Measurements from ENCODE around the gene ZNF81.
"Not testable (repeated sequence)": the region's sequence is repeated elsewhere in the genome, so short reads cannot be mapped to it uniquely, and the experiment has no call there.

The ZNF81 gene

DNA sequence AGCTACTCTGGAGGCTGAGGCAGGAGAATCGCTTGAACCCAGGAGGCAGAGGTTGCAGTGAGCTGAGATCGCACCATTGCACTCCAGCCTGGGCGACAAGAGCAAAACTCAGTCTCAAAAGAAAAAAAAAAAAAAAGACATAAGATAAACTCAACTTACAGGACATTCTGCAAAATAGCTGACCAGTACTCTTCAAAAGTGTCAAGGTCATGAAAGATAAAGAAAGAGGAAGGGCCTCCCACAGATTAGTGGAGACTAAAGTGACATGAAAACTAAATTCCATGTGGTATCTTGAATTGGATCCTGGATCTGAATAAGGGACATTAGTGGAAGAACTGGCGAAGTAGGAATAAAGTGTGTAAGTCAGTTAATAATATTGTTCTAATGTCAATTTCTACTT is 103.7 kb downstream of the ZNF81 start:
- TF ChIP-seq, protein P1, sequence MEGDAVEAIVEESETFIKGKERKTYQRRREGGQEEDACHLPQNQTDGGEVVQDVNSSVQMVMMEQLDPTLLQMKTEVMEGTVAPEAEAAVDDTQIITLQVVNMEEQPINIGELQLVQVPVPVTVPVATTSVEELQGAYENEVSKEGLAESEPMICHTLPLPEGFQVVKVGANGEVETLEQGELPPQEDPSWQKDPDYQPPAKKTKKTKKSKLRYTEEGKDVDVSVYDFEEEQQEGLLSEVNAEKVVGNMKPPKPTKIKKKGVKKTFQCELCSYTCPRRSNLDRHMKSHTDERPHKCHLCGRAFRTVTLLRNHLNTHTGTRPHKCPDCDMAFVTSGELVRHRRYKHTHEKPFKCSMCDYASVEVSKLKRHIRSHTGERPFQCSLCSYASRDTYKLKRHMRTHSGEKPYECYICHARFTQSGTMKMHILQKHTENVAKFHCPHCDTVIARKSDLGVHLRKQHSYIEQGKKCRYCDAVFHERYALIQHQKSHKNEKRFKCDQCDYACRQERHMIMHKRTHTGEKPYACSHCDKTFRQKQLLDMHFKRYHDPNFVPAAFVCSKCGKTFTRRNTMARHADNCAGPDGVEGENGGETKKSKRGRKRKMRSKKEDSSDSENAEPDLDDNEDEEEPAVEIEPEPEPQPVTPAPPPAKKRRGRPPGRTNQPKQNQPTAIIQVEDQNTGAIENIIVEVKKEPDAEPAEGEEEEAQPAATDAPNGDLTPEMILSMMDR (IDR thresholded peaks at IDR 0.05; ENCODE audit: low read length) = no peak
- TF ChIP-seq EZH2 (IDR thresholded peaks at IDR 0.05; ENCODE audit: borderline replicate concordance, low read length) = no peak
- Histone ChIP-seq H3K27me3 (ENCODE audit: insufficient read depth, low read length) (no peaks in the 10 kb centered on the region), H4K20me1 (ENCODE audit: insufficient read depth, low read length) (no peaks in the 10 kb centered on the region), H2AFZ (ENCODE audit: low read length) (no peak overlapping the region), H3K79me2 (ENCODE audit: insufficient read depth, low read length) (no peaks in the 10 kb centered on the region), H3K9me3 (ENCODE audit: low read length) (0 out of 2 replicates have a peak, but pooled peaks cover 2% of the 10 kb centered on the region), H3K4me2 (ENCODE audit: low read length) (no peak overlapping the region), H3K9me2 (ENCODE audit: low read depth, low read length) (no peaks in the 10 kb centered on the region), H3F3A (ENCODE audit: insufficient read depth, low read length) (no peaks in the 10 kb centered on the region), H3K36me3 (ENCODE audit: insufficient read depth, low read length) (no peaks in the 10 kb centered on the region), H3K9ac (ENCODE audit: low read length) (no peak overlapping the region), H3K4me3 (ENCODE audit: low read depth, low read length, poor library complexity, severe bottlenecking) (no peak overlapping the region), H3K27ac (ENCODE audit: low read depth, low read length, poor library complexity, severe bottlenecking) (no peak overlapping the region), H3K4me1 (ENCODE audit: insufficient read depth, low read length, severe bottlenecking) (peaks cover 17% of the 10 kb centered on the region)

DNA sequence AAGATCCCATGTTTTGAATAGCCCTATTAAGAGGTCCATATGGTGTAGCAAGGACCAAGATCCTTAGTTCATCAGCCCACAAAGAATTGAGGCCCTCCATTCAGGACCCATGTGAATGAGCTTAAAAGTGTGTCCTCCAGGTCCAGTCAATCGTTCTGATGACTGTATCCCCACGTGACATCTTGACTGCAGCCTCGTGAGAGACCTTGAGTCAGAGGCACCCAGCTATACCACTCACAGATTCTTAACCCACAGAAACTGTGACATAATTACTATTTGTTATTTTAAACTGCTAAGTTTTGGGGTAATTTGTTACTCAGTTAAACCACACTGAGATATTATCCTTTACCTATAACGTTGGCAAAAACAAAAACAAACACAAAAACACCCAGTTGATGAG is 104.7 kb downstream of the ZNF81 start:
- 0 out of 2 replicates have a peak, but pooled peaks cover 2% of the 10 kb centered on the region for H3K9me3 ChIP-seq (ENCODE audit: low read length)
- H3K79me2 ChIP-seq (ENCODE audit: insufficient read depth, low read length) = no peaks in the 10 kb centered on the region
- H3K4me3 ChIP-seq (ENCODE audit: low read depth, low read length, poor library complexity, severe bottlenecking) = no peak overlapping the region
- H3K27ac ChIP-seq (ENCODE audit: low read depth, low read length, poor library complexity, severe bottlenecking) = no peak overlapping the region
- no peaks in the 10 kb centered on the region for H4K20me1 ChIP-seq (ENCODE audit: insufficient read depth, low read length)
- no peaks in the 10 kb centered on the region for H3K36me3 ChIP-seq (ENCODE audit: insufficient read depth, low read length)
- H3K4me1 ChIP-seq (ENCODE audit: insufficient read depth, low read length, severe bottlenecking) = peaks cover 7% of the 10 kb centered on the region
- H3K27me3 ChIP-seq (ENCODE audit: insufficient read depth, low read length) = no peaks in the 10 kb centered on the region
- no peak overlapping the region for H3K9ac ChIP-seq (ENCODE audit: low read length)
- H3F3A ChIP-seq (ENCODE audit: insufficient read depth, low read length) = no peaks in the 10 kb centered on the region
- no peak overlapping the region for H2AFZ ChIP-seq (ENCODE audit: low read length)
- H3K9me2 ChIP-seq (ENCODE audit: low read depth, low read length) = no peaks in the 10 kb centered on the region
- TF ChIP-seq, protein P1 (IDR thresholded peaks at IDR 0.05; ENCODE audit: low read length) = no peak
- no peak for TF ChIP-seq EZH2 (IDR thresholded peaks at IDR 0.05; ENCODE audit: borderline replicate concordance, low read length)
- no peak overlapping the region for H3K4me2 ChIP-seq (ENCODE audit: low read length)

DNA sequence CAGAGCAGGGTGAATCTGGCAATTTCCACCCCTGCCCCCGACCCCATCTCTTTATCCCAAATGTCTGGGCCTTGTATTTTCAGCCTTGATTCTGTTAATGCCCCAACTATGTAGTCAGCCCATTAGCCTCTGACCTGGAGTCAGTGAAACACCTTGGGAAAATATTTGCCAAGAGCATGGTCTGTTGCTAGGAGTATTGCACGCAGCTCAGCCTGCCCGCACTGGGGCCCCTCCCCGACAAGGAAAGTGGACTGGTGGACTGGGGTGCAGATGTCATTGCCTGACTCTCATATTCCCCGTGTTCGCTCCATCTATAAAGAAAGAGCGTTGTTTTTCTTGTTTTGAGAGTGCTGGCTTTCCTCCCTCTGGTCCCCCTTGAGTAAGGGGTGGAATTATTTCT is 118.6 kb downstream of the ZNF81 start:
- not testable (repeated sequence) for H3K4me3 ChIP-seq (ENCODE audit: low read depth, low read length, poor library complexity, severe bottlenecking); H3K9me3 ChIP-seq (ENCODE audit: low read length); H3F3A ChIP-seq (ENCODE audit: insufficient read depth, low read length); H2AFZ ChIP-seq (ENCODE audit: low read length); H3K4me2 ChIP-seq (ENCODE audit: low read length); H3K9ac ChIP-seq (ENCODE audit: low read length); H3K79me2 ChIP-seq (ENCODE audit: insufficient read depth, low read length); H3K27me3 ChIP-seq (ENCODE audit: insufficient read depth, low read length); H4K20me1 ChIP-seq (ENCODE audit: insufficient read depth, low read length); H3K36me3 ChIP-seq (ENCODE audit: insufficient read depth, low read length); H3K4me1 ChIP-seq (ENCODE audit: insufficient read depth, low read length, severe bottlenecking); H3K9me2 ChIP-seq (ENCODE audit: low read depth, low read length); H3K27ac ChIP-seq (ENCODE audit: low read depth, low read length, poor library complexity, severe bottlenecking)

DNA sequence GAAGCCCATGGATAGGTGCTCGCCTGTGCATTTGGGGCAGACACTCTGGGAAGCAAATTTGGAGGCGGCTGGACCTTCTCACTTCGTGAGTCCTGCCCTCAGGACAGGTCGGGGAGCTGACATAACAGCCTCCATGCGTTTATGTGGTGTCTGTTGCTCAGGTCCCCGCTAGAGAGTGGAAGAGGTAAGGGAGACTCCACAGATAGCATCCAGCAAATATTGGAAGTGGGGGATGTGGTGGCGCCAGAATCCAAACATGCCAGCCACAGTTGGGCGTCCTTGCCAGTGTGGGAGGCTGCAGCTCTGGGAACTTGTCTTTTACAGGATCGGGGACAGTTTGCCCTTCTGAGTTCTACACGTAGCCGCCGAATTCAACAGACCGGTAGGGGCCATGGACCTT is 119.3 kb downstream of the ZNF81 start:
- Histone ChIP-seq H3K4me2 (ENCODE audit: low read length) (no peak overlapping the region), H3F3A (ENCODE audit: insufficient read depth, low read length) (no peaks in the 10 kb centered on the region), H3K9me3 (ENCODE audit: low read length) (no peaks in the 10 kb centered on the region), H3K79me2 (ENCODE audit: insufficient read depth, low read length) (no peaks in the 10 kb centered on the region), H3K27ac (ENCODE audit: low read depth, low read length, poor library complexity, severe bottlenecking) (no peak overlapping the region), H3K36me3 (ENCODE audit: insufficient read depth, low read length) (no peaks in the 10 kb centered on the region), H3K4me3 (ENCODE audit: low read depth, low read length, poor library complexity, severe bottlenecking) (no peak overlapping the region), H3K9me2 (ENCODE audit: low read depth, low read length) (no peaks in the 10 kb centered on the region), H3K27me3 (ENCODE audit: insufficient read depth, low read length) (no peaks in the 10 kb centered on the region), H3K9ac (ENCODE audit: low read length) (no peak overlapping the region), H4K20me1 (ENCODE audit: insufficient read depth, low read length) (no peaks in the 10 kb centered on the region), H2AFZ (ENCODE audit: low read length) (no peak overlapping the region), H3K4me1 (ENCODE audit: insufficient read depth, low read length, severe bottlenecking) (peaks cover 4% of the 10 kb centered on the region)
- TF ChIP-seq, protein P1 (IDR thresholded peaks at IDR 0.05; ENCODE audit: low read length) = no peak
- no peak for TF ChIP-seq EZH2 (IDR thresholded peaks at IDR 0.05; ENCODE audit: borderline replicate concordance, low read length)

DNA sequence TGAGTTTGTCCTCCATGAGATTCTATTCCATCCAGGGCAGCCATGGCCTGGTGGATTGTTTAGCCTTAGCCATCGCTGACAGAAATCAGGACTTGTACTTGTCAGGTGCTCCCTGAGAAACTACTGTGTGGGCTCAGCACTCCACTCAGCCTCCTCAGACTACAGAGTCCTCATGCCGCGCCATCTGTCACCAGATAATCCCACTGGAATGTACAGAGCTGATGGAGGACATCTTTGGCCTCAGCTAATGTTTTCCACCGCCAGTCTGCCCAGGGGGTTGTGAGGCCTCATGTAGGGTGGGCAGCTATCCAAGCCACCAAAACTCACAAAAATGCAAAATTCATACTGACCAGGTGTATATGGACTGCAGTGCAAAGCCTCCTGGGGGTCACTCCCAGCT is 121.5 kb downstream of the ZNF81 start:
- H3K36me3 ChIP-seq (ENCODE audit: insufficient read depth, low read length); H3K9me3 ChIP-seq (ENCODE audit: low read length); H3F3A ChIP-seq (ENCODE audit: insufficient read depth, low read length); H3K9ac ChIP-seq (ENCODE audit: low read length); H3K4me1 ChIP-seq (ENCODE audit: insufficient read depth, low read length, severe bottlenecking); H3K27ac ChIP-seq (ENCODE audit: low read depth, low read length, poor library complexity, severe bottlenecking); H4K20me1 ChIP-seq (ENCODE audit: insufficient read depth, low read length); H3K79me2 ChIP-seq (ENCODE audit: insufficient read depth, low read length); H3K4me3 ChIP-seq (ENCODE audit: low read depth, low read length, poor library complexity, severe bottlenecking); H2AFZ ChIP-seq (ENCODE audit: low read length); H3K4me2 ChIP-seq (ENCODE audit: low read length); H3K9me2 ChIP-seq (ENCODE audit: low read depth, low read length); H3K27me3 ChIP-seq (ENCODE audit: insufficient read depth, low read length): not testable (repeated sequence)
